Activated naive CD4-positive, alpha-beta T cell treated with anti-CD3 and anti-CD28 coated beads, Interleukin-2, amount 50 U/mL, for 72 hours (primary cell): ENCODE data around the gene TRAP1. TPM values are rescaled to one million over a fixed set of nuclear protein-coding genes. Genes with fewer than 3 reads are reported as not detected.
A peak's percentile ranks its signal among the peaks of the same experiment; 100 is the strongest.

Source experiments
- ATAC-seq, 2 donors: fragments of 150-1000 bp; cut with Tn5 transposase; 2 replicates each; pipeline ENCODE4 v1.10.0; 2021; ENCODE audit warnings: mild to moderate bottlenecking in 2 of 2, moderate library complexity in 2 of 2
- DNase-seq, 2 donors: peaks; one replicate each; pipeline ENCODE4 v3.0.0; 2021 to 2022; ENCODE audit warnings: low spot score in 2 of 2
- H3K27ac Mint-ChIP-seq, 2 donors: one replicate each; pipeline ENCODE4 v1.8.0; 2022; ENCODE audit warnings: mild to moderate bottlenecking in 2 of 2, mixed read lengths in 2 of 2
- H3K36me3 Mint-ChIP-seq, 2 donors: one replicate each; pipeline ENCODE4 v1.8.0; 2022; ENCODE audit warnings: mixed read lengths in 2 of 2
- H3K9me3 Mint-ChIP-seq, 2 donors: one replicate each; pipeline ENCODE4 v1.8.0; 2022; ENCODE audit warnings: mixed read lengths in 2 of 2
- total RNA-seq, 2 donors: library from RNA; stranded (reverse); gene quantifications; one replicate each; pipeline ENCODE4 v1.2.3, GENCODE V29; 2022

TRAP1 gene
- total RNA-seq, result 100 to 1,000 TPM; 191 to 276 TPM

DNA sequence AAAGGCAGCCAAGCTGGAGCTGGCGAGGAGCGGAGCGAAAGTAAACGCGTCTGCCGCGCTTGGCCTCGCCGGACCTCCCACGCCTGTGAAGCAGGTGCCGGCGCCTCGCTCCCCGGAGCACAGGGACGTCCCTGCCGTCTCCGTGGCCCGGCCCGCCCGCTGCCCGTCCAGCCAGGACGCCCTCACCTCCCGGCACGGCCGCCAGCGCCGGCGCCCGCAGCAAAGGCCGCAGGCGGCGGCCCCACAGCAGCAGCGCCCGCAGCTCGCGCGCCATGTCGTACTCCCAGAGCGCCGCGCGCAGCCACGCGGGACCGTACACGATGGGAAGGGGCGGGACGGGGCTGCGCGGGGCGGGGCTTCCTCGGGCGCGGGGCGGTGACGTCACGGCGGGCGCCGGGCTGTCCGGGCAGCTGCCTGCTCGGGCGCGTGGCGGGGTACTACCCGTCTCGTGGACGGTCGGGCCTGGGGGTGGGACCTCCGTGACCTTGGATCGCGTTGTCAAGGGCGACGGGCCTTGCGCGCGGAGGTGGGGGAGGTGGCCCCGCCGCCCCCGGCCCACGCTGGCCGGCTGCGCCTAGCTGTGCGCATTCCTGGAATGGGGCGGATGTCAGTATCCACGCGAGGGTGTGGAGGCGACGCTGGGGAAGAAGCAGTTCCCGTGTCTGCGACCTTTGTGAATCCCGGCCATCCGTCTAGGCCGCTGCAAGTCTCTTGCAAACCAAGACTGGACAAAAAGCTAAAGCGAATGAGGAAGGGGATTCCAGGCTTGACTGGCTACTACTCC lies at the start of gene TRAP1:
TSS of gene TRAP1 (minus strand) at position 290 of the 784 bp plus-strand sequence. CDS start at position 274, 16 bp downstream.
- peak within 1 kb of the TSS; percentile 89 to 96 for H3K27ac Mint-ChIP-seq
- no peaks in the 10 kb centered on the region for H3K9me3 Mint-ChIP-seq
- ATAC-seq (peak; percentile 95 to 97), DNase-seq (peak; percentile 91)
- peaks cover 14 to 36% of the 10 kb centered on the region in 2 donors for H3K36me3 Mint-ChIP-seq

DNA sequence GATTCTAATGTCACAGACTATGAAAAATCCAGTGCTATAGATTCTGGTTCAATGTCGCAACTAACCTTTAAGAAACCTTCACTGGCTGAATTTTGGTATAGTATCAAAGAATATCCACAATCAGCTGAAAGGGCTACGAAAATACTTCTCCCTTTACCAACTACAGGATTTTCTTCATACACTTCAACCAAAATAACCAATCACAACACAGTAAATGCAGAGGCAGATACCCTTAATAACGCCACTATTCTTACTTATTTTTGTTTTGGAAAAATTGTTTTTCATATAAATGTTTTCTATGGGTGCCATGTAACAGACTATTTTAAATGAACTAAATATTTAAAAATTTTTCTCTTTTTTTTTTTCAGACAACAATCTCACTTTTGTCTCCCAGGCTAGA lies 48.9 kb upstream of the TRAP1 start:
- H3K36me3 Mint-ChIP-seq, result peaks cover 0 to 5% of the 10 kb centered on the region in 2 donors
- no peaks in the 10 kb centered on the region for H3K9me3 Mint-ChIP-seq
- H3K27ac Mint-ChIP-seq, result no peak overlapping the region
- ATAC-seq (no peak), DNase-seq (no peak)

DNA sequence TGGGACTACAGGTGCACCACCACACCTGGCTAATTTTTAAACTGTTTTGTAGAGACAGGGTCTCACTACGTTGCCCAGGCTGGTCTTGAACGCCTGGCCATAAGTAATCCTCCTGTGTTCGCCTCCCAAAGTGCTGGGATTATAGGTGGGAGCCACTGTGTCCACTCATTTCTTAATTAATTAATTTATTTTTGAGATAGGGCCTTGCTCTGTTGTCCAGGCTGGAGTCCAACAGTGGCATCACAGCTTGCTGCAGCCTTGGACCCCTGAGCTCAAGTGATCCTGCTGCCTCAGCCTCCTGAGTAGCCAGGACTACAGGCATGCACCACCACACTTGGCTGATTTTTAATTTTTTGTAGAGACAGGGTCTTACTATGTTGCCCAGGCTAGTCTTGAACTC lies 47.1 kb upstream of the TRAP1 start:
- no peaks in the 10 kb centered on the region for H3K9me3 Mint-ChIP-seq
- no peaks in the 10 kb centered on the region for H3K36me3 Mint-ChIP-seq
- no peak overlapping the region for H3K27ac Mint-ChIP-seq
- DNase-seq (no peak), ATAC-seq (no peak)

DNA sequence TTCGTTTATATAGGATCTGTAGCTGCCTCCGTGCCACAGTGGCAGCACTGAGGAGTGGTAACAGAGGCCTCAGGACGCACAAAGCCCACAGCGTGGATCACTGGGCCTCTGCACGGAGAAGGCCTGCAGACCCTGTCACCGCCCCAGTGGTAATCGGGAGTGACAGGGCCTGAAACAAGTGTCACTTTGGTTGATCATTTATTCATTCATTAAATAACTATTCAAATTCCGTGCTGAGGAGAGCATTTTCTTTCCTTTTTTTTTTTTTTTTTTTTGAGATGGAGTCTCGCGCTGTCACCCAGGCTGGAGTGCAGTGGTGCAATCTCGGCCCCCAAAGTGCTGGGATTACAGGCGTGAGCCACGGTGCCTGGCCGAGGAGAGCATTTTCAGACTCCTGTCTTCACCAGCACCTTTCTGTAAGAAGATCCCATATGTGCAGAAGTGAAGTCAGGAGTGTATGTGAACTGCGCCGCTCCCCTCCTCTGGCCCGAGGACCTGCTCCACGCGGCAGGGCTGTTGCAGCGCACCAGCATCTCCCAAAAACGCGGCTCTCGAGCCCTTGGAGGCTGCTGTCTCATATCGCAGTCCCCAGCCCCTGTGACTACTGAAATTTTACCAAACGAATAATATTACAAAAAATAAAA lies 44.9 kb upstream of the TRAP1 start:
- Mint-ChIP-seq H3K9me3 (no peaks in the 10 kb centered on the region), H3K27ac (peak overlapping the region in 1 of 2 donors; percentile 62), H3K36me3 (no peaks in the 10 kb centered on the region)
- ATAC-seq, result no peak
- DNase-seq, result no peak

DNA sequence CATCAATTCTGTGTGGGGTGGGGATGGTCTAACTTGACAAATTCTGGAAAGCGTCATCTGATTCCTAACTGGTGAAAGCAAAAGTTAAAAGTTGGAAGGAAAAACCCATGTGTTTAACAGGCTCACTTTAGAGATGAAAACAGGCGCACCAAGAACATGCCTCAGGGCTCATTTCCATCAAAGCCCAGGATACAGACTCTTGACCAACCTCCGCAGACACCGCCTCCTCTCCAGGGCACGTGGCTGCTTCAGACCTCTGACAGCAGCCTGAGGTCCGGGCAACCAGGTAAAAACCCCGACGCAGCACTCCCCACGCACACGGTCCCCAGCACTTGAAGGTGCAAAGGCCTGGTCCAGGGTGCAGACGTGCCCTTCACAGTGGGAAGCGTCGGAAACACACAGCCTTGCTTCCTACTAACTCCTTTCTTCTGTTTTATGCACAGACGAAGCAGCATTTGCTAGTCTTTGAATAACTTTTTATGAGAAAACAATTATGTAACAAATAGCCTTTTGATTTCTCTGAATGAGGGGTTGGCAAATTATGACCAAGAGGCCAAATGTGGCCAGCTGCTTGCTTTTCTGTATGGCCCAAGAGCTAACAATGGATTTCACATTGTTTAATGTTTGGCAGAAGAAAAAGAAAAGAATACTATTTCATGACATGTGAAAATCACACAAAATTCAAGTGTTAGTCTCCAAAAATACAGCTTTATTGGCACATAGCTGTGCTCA lies 44.2 kb upstream of the TRAP1 start:
- no peaks in the 10 kb centered on the region for H3K9me3 Mint-ChIP-seq
- DNase-seq, result no peak
- H3K36me3 Mint-ChIP-seq, result no peaks in the 10 kb centered on the region
- peak overlapping the region; percentile 9 to 62 for H3K27ac Mint-ChIP-seq
- no peak for ATAC-seq

DNA sequence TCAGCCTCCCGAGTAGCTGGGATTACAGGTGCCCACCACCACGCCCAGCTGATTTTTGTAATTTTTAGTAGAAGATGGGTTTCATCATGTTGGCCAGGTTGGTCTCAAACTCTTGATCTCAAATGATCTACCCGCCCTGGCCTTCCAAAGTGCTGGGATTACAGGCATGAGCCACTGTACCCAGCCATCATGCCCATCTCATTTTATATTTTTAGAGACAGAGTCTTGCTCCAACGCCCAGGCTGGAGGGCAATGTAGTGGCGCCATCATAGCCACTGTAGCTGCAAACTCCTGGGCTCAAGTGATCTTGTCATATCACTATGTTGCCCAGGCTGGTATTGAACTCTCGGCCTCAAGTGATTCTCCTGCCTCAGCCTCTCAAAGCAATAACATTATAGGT lies 43.2 kb upstream of the TRAP1 start:
- no peaks in the 10 kb centered on the region for H3K36me3 Mint-ChIP-seq
- no peak for ATAC-seq
- H3K9me3 Mint-ChIP-seq, result no peaks in the 10 kb centered on the region

DNA sequence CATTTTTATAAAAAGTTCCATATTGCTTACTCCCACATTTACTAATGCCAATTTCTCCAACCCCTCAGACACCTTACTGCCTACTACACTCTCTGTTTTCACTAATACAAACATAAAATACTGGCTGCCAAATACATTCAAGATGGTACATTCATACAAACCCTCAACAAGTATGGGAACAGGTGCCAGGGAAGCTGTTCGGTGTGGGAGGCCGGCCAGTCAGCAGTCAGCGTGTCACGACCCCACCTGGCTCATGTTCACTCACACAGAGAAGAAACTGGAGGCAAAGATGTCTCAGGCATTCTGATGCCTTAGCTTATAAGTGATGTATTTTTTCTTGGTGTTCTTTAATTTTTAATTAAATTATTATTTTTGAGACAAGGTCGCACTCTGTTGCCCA lies 42.4 kb upstream of the TRAP1 start:
- no peak for ATAC-seq
- Mint-ChIP-seq H3K36me3 (no peaks in the 10 kb centered on the region), H3K9me3 (no peaks in the 10 kb centered on the region), H3K27ac (peak overlapping the region in 1 of 2 donors; percentile 4)
- DNase-seq, result no peak

More for the DNA sequence above, 43.2 kb upstream of the TRAP1 start:
- no peak overlapping the region for H3K27ac Mint-ChIP-seq
- DNase-seq, result no peak

DNA sequence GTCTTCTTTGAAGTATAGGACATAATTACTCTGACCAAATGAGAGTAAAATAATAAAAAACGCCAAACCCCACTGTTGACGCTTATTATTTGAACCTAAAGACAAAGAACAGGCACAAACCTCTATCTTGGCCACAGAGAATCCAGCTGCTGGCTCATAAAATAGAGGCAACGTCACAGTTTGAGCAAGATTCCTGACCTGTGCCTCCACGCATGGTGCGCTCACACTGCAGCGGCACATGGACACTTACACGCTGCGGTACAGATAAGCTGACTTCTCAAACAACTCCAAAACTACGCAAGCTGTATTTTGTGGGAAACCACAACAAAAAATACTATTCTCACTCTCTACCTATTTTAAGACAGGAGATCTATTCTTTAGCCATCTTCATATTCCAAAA lies 38.8 kb upstream of the TRAP1 start:
- Mint-ChIP-seq H3K9me3 (no peaks in the 10 kb centered on the region), H3K36me3 (peaks cover 0 to 6% of the 10 kb centered on the region in 2 donors), H3K27ac (no peak overlapping the region)
- DNase-seq, result no peak
- ATAC-seq, result no peak

DNA sequence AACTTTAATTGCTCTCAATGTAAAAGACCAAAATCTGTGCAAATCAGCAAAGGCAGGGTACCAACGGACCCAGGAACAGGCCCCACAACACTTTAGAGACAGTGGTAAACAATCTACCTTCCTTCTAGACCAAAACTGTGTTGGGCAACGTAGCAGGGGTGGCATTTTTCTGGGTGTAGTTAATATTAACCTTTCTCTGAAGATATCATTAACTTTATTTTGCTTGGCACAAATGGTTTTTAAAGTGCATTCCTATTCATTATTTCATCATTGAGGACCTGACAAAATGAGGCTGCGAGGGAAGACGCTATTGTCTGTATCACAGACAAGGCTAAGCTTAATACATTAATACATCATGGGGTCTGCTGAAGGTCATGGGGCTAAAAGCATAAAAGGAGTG lies 37.9 kb upstream of the TRAP1 start:
- H3K9me3 Mint-ChIP-seq, result no peaks in the 10 kb centered on the region
- no peak overlapping the region for H3K27ac Mint-ChIP-seq
- peaks cover 0 to 6% of the 10 kb centered on the region in 2 donors for H3K36me3 Mint-ChIP-seq
- DNase-seq, result no peak
- ATAC-seq, result no peak

DNA sequence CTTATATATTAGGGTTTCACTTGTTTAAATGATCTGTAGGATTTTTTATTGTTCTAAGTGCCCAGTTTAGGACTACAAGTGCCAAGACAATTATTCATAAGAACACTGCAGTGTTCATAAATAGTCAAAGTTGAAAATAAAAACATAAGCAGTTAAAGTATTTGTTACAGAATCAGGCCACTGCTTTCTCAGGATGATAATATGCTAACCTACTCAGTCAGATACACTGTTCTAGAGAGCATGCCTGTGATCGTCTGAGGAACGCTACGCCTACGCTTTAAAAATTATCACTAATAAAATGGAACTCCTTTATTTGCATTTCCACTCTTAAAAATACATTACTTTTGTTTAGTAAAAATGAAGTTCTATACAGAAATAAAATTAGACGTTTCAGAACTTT lies 37.4 kb upstream of the TRAP1 start:
- Mint-ChIP-seq H3K27ac (no peak overlapping the region), H3K9me3 (no peaks in the 10 kb centered on the region), H3K36me3 (peaks cover 0 to 6% of the 10 kb centered on the region in 2 donors)
- no peak for ATAC-seq
- DNase-seq, result no peak

DNA sequence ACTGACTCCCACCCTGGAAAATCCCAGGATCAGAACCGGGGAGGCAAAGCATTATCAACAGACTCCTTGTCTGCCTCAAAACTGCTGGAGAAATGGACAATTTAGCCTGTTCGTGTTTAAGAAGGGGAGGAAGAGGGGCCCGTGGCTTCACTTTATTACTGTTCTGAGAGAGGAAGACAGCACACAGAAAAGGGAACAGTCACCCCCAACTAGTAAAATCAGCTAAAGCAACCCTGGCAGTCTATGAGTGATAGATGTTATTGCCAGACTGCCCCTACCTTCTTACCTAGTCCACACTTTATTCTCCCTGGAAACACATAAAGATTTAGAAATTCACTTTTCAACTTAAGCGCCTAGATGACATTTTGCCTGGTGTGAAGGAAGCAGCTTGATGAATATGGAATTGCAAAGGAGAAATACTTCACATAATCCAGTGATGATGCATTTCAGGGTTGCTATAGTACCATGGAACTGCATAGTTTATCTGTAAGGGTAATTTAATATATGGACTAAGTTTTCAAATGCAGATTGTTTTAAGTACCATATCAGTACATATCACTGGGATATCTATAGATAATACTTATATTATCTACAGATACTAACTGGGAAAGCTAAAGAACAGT lies 36.9 kb upstream of the TRAP1 start:
- DNase-seq (no peak), ATAC-seq (no peak)
- peak overlapping the region in 1 of 2 donors; percentile 29 for H3K27ac Mint-ChIP-seq
- no peaks in the 10 kb centered on the region for H3K9me3 Mint-ChIP-seq
- H3K36me3 Mint-ChIP-seq, result peaks cover 0 to 6% of the 10 kb centered on the region in 2 donors

DNA sequence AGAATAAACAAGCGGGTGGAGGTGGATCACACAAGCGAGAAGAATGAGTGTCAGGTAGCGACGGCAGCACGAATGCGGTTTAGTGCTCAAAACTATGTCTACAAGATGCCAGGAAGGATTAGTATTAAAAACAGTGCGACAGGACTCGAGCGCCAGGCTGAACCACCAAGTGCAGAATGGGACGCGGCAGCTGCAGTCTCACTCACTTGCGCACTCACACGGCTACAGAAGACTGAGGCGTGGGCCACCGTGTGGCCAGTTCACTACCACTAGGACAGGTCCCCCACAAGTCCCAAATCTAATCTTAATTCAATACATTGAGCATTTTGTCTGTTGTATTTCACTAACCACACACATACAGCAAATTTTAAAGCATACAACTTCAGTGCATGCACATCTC lies 35.7 kb upstream of the TRAP1 start:
- DNase-seq (no peak), ATAC-seq (no peak)
- Mint-ChIP-seq H3K27ac (no peak overlapping the region), H3K9me3 (no peaks in the 10 kb centered on the region), H3K36me3 (peaks cover 0 to 6% of the 10 kb centered on the region in 2 donors)

DNA sequence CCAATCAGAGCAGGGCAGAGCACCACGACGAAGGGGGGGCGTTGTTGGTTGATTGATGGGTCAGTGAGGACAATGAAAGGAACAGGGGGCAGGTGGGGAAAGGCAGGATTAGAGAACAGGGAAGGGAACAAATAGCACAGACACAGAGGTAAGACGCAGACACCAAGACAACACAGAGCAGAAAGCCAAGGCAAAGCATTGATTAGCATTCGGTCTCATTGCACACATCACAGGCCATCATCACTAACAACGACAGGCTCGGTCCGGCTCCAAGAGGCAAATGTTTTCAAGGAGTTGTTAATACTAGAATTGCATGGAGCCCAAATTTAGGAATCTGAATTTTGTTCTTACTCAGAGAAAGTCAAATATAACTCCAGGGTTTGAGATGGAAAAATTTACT lies 34.6 kb upstream of the TRAP1 start:
- DNase-seq (no peak), ATAC-seq (no peak)
- H3K36me3 Mint-ChIP-seq, result peaks cover 0 to 6% of the 10 kb centered on the region in 2 donors
- no peaks in the 10 kb centered on the region for H3K9me3 Mint-ChIP-seq
- peak overlapping the region in 1 of 2 donors; percentile 0 for H3K27ac Mint-ChIP-seq

DNA sequence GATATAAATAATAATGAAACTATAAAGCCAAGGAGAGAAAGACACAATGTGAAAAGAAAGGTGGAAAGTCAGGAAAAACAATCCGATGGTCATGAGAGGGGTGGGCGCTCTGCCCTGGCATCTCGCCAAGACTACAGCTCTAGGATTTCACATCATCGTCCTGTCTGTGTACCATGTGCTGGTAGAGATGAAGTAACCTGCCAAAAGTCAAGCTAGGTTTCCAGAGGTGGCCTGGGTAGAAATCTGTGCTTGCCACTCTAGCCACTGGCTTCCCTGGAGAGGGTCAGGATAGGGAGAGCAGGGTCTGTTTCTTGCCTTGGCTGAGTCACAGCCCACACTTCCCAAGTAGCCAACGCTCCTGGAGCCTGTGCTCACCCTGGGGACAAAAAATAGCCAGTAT lies 31.0 kb upstream of the TRAP1 start:
- ATAC-seq, result no peak
- Mint-ChIP-seq H3K27ac (peak overlapping the region in 1 of 2 donors; percentile 87), H3K36me3 (peaks cover 0 to 6% of the 10 kb centered on the region in 2 donors), H3K9me3 (no peaks in the 10 kb centered on the region)
- no peak for DNase-seq

DNA sequence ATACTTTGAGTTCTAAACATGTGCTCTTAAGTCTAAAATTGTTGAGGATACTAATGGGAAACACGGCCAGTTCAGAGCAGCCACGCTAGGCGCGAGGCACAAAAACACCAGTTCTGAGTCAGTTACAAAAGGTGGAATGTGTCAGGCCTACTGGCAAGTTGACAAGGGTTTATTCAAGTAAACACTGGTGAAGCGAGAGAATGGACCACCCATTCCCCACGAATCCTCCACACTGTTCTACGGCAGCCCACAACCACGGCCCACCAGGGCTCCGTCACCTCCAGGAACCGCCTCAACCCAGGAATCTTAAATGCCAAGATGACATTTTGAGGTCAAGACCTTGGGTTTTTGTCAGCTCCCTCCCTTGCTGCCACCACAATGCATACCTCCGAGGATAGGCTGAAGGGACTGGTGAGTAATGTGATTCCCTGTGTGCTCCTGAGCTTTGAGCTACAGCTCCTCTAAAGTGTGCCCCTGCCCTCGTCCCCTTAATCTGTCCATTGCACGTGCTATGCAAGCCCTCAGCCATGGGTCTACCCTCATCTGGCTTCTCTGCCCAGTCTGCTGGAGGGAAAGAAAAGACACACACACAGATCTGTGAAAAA lies 28.5 kb upstream of the TRAP1 start:
- no peaks in the 10 kb centered on the region for H3K9me3 Mint-ChIP-seq
- H3K36me3 Mint-ChIP-seq, result no peaks in the 10 kb centered on the region
- DNase-seq, result no peak
- H3K27ac Mint-ChIP-seq, result peak overlapping the region in 1 of 2 donors; percentile 3
- ATAC-seq, result no peak

DNA sequence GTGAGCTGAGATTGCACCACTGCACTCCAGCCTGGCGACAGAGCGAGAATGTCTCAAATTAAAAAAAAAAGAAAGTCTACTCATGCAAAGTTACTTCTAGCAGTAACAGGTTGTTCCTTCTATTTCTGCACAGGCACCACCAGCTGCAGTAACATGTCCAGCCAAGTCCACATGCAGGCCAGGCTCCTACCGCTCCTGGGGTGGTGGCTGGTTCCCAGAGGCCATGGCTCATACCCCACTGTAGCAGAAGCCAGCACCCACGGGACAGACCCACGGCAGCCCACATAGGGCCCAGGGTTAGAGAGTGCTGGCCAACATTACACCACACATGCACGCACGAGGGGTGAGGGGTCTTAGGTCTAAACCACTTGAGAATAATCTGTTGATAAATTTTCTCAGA lies 26.7 kb upstream of the TRAP1 start:
- DNase-seq (no peak), ATAC-seq (no peak)
- H3K36me3 Mint-ChIP-seq, result peaks cover 0 to 5% of the 10 kb centered on the region in 2 donors
- peak overlapping the region in 1 of 2 donors; percentile 22 for H3K27ac Mint-ChIP-seq
- H3K9me3 Mint-ChIP-seq, result no peaks in the 10 kb centered on the region
